Hepatocyte (in vitro differentiated cells): ENCODE measurements around the gene TRIM31.
"Not testable (repeated sequence)": the region's sequence is repeated elsewhere in the genome, so short reads cannot be mapped to it uniquely, and the experiment has no call there.

Experiments
- CTCF ChIP-seq: fragments of 200-600 bp; sonication (generic); IDR thresholded peaks from 2 replicates; pipeline ENCODE4 v1.5.1; 2016; ENCODE audit warnings: antibody characterized with exemption, mild to moderate bottlenecking; ENCODE audit not compliant: poor library complexity
- EZH2 ChIP-seq: fragments of 200-600 bp; sonication (generic); IDR thresholded peaks from 2 replicates; pipeline ENCODE4 v1.6.1; 2016; ENCODE audit warnings: antibody characterized with exemption, mild to moderate bottlenecking, borderline replicate concordance
- EZH2phosphoT487 ChIP-seq: fragments of 200-600 bp; sonication (generic); IDR thresholded peaks from one replicate; pipeline ENCODE4 v1.6.1; 2018; ENCODE audit warnings: antibody characterized with exemption, mild to moderate bottlenecking, low read depth, moderate library complexity; ENCODE audit not compliant: unreplicated experiment, severe bottlenecking

- not testable (repeated sequence) for TF ChIP-seq EZH2, CTCF, EZH2phosphoT487
Measured at GRCh38 chr6:30140240-30140639, 27.4 kb upstream of the TRIM31 start.
